Stimulated activated CD4-positive, alpha-beta T cell treated with anti-CD3 and anti-CD28 coated beads, TNF-alpha, amount 100 ng/mL, for 48 hours (primary cell): Measurements from ENCODE around the gene EPHA3.

Experiments
- DNase-seq, 3 donors: peaks; one replicate each; pipeline ENCODE4 v3.0.0-alpha.2; 2020; ENCODE audit warnings: low read depth in 3 of 3

Gene EPHA3

DNA sequence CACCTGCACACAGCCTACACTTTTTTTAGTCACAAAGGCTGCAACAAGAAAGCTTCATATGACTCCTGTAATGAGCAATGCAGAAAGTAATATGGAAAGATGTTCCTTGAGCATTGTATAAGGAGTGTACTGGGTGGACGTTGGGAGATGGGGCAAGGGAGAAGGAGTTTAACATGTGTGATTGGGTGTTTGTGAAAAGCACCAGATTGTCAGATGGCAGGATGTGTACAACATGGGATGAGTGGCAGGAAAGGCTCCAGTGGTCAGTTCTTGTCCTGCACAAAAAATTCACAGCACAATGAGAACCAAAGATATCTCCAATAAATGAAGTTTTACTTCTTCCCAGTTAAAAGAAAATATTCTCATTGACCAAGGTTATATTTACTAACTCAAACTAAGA is 255.1 kb downstream of the EPHA3 start:
- no peak for DNase-seq

DNA sequence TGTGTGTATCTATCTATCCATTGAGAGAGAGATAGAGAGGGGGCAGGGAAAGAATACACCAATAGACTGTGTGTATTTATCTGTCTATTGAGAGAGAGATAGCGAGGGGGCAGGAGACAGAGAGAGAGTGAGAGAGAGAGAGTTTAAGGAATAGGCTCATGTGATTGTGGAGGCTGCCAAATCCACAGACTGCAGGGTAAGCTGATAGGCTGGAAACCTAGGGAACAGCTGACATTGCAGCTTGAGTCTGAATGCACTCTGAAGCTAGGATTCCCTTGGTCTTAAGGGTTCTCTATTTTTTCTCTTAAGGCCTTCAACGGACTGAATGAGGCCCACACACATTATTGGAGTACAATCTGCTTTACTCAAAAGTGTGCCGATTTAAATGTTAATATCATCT is 255.8 kb downstream of the EPHA3 start:
- DNase-seq: no peak

DNA sequence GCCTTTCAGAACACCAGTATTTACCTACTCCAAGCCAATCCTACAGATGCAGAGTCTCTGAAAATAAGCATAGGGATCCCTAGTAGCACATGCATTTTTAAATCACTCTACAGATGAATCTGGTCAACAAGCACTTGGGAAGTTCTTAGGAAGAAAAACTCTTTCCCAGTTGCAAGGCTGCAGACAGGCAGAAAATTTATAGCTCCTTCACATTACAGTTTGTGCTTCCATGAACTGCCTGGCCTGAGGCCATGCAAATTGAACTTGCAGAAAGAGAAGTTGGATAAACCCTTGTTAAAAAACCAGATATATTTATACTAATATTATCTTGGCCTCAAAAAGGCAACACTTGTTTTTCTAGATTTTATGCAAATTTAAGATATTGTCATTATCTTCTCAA is 256.9 kb downstream of the EPHA3 start:
- DNase-seq: no peak

DNA sequence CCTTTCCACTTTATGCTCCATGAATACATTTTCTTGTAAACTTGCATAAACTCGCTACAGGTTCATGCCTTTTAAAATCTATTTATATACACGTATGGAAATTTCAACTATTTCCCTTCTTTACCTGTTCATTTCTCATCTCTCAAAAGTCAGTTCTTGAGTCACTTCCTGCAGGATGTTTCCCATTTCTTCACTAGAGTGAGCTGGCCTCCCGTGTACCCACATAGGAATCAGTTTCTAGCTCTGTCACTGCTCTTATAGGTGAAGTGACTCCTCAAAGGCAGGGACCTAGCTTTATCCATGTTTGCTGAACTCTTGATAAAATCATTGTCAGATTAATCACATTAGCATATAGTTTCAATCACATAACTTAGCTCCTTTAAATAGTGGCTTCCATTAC is 259.7 kb downstream of the EPHA3 start:
- DNase-seq: no peak

DNA sequence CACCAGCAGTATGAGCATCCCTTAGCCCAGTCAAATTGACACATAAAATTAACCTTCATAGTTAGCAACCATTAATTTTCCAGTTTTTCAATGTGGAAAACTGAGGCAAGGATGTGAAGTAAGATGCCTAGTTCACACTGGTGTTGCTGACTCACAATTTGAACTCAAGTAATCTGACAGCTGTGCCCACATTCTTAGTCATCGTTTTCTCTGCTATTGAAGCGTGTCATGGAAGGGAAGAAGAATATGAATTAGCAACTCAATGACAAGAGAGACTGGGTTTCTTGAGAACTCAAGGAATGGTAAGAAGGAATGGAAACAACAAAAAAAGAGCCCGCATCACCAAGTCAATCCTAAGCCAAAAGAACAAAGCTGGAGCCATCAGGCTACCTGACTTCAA is 261.4 kb downstream of the EPHA3 start:
- no peak for DNase-seq

DNA sequence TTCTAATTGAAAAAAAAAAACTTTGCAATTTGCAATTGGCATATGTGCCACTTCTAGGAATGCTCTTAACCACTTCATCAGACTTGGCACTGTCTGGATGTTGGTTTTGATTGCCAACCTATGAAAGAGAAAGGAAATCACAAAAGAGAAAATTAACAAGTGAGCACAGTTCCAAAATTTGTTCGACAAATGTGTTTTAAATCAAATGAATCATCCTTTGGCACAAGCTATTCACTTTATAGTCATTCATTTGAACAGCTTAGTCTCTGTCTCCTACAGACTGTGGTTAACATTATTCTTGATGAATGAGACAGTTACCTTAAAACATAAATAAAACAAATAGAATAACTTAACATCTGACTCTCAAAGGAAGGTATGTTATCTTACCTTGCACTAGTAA is 265.0 kb downstream of the EPHA3 start:
- no peak for DNase-seq

DNA sequence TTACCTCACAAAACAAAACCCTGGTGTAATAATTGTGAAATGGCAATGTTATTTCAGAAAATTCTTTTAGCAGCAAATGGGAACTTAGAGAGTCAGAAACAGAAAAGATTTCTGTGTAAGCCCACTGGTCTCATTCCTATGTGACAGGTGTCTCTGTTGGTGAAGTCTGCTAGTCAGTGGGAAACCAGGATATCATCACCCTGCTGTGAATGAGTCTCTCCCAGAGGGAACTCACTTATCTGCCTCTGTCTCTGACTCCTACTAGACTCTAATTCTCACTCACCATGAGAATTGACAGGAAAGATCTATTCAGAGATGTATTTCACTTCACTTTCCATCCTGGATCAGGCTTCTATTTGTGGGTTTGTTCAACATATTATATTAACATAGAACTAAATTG is 266.0 kb downstream of the EPHA3 start:
- no peak for DNase-seq

DNA sequence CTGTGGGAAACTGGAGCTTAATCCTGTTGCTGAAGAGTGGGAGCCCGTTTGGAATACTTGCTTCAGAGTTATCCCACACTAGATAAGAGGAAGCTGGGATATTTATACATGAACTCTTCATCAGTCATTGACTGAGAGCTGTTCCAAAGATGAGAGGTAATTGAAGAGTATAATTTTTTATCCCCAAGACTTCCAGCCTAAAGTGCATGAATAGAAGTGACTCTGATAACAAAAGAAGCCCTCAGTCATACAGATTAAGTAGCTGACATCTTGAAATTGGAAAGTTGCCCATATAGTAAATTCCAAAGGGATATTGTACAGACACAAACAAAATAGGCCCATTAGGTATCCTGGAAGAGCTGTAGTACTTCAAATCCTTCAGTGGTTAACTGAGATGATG is 268.0 kb downstream of the EPHA3 start:
- no peak for DNase-seq

DNA sequence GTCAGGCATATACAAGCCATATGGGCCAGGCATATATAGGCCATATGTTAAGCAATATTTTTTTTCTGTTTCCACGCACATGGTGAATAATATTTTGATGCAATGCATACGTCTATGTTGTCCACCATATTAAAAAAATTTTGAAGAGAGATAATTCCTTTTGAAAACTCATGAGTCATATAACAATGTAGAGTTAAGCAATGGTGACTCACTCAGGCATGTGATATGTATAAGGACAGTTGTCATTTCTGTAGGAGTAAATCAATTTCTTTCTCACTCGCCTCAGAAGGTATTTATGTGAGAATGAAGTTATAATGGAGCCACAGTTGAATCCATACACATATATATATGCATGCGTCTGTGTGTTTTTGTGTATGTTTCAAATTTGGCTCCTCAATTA is 272.6 kb downstream of the EPHA3 start:
- DNase-seq: no peak

DNA sequence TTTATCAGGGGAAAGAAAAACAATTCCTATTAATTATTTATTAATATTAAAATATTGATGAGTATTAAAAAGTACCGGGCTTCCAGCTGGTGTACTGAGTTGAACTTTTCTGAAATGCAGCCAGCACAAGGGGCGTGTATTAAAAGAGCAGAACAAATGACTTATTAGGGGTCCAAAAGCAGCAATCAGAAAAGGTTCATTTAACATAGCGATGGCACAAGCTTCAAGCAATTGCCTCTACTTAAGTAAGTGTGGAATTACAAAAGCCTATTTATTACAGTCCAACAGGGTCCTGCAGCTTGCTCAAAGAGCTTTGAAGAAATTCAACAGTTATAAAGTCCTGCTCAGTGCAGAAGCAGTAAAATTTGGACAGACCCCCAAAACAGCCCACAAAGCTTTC is 285.6 kb downstream of the EPHA3 start:
- DNase-seq: no peak

DNA sequence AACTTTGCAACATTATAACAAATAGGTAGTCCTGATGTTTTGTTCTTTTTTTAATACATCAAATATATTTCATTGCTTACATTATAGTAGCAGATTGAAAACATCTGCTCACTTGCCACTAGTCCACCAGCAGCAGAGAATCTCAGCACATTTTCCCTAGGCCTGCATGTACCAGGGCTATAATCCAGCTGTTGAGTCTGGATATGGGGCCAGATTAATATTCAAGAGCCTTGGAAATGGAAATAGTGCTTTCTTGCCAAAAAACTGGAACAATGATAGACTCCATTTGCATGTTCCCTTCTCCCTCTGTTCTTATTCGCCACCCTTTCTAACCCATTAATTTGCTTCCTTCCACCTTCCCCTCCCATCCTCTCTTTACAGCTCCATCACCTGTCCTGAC is 288.0 kb downstream of the EPHA3 start:
- no peak for DNase-seq

DNA sequence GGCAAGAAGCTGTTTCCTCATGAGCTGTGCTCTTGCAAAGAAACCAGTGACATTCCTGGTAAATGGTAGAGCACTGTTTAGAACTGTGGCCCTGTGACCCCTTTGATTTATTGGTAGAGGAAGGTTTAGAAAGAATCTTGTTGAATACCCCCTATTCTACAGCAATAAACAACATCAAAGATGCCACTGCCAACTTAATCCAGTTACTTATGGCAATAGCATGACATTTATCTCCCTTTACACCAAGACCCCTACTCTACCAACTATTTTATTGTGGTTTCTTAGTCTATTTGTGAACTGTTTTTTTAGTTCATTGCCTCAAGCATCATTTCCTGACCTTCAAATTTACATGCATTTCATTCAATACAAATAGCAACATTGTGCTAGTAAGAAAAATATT is 288.6 kb downstream of the EPHA3 start:
- DNase-seq: no peak

DNA sequence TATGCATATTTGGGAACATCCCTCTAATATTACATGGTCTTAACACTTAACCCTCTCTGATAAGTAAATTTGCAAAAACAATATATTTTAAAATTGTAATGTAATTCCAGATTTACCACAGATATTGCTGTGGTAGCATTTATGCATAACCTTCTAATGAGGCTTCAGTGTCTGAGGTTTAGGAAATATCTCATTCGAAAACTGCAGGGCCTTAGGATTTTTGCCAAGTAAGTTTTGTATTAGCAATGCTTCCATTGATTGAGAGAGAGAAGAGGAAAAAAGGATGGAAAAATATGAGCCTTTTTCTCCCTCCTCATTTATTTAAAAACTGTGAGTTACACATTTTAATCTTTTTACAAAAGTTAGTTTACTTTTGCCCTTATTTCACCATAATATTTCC is 294.6 kb downstream of the EPHA3 start:
- no peak for DNase-seq

DNA sequence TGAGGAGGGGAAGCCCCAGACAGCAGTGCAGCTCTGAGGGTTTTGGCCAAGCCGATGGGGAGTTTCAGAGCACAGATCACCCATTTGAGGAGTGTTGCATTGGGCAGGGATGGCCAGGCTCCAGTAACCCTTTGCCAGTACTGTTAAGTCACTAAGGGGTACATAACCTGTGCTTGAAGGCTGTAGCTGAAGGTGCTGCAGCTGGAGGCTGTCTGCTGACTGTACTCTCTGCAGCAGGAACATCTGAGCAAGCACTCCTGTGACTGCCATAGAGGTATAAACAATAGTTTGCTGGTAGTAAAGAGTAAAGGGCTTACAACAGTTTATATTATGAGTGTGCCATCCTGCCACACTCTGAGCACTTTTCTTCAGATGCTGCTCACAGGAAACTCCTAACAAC is 297.8 kb downstream of the EPHA3 start:
- no peak for DNase-seq

DNA sequence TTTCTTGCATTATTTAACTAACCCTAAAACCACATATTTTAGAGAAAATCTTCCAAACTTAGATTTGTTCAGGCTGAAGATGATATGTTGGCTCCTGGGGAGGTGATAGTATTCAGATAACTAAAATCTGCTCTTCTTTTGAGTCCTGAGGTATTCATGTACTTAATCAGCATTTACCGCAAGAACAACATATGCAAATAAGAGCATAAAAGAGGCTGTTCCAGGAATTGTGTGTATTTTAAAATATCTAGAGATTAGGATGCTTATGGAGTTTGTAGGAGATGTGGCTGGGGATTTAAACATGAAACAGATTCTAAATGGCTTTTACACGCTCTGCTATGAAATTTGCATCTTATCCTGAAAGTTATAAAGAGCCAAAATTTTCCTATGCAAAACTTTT is 298.2 kb downstream of the EPHA3 start:
- no peak for DNase-seq

DNA sequence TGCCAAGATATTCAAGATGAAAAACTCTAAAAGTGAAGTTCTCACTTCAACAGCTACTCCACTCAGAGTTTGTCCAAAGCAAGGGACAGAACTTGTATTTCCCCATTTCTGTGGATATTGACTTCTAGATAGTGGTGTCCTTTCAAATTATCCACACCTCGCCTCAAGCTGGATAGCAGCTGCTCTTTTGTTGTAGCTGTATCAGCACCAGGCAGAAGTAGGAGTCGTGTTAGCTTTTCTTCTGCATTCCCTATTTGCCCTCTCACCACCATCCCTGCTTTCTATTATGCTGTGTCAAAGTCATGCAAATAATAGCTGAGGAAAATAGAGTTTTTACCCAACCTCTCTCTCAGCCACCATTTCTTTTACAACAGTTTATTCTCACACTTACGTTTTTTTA is 303.8 kb downstream of the EPHA3 start:
- no peak for DNase-seq

DNA sequence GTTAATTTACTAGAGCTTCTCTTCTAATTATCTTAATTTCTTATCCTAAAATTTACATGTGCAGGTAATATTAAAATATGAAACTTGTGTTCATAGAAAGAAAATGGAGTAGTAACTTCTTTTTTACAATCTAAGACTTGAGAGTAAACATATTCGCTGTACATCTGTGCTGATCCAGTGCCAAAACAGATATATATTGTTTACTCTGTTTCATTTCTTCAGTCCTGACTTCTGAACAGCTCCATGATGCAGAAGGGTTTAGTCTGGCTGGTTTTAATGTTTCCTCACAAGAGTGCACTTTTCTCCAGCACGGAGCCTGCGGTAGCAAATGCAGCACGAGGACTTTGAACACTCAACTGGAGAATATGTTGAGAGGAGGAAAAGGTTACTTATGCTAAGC is 306.8 kb downstream of the EPHA3 start:
- DNase-seq: no peak

DNA sequence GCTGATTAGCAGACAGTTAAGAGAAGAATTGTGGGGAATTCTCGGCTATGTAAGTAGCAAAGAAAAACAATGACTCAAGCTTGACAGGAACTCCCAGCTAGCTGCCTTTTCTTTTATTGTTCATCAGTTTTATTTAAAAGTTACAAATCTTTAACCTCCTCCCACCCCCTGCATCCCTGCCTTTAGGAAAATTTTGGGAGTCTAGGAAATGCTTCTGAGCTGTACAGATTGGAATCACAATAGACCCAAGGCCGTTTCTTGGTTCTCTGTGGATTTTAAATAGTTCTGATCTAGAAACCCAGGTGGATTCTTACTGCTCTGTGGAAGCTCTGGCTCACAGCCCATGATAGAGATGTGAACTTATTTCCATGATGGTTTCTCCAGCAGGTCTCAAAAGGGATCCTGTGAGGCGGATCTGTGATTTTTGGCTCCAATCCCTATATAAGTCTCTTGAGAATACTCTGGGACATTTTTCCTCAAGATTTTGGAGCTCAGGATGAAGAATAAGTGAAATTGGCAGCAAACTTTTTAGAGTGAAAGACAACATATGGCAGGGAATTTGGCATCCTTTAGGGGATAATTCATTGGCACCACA is 312.3 kb downstream of the EPHA3 start:
- DNase-seq: no peak

DNA sequence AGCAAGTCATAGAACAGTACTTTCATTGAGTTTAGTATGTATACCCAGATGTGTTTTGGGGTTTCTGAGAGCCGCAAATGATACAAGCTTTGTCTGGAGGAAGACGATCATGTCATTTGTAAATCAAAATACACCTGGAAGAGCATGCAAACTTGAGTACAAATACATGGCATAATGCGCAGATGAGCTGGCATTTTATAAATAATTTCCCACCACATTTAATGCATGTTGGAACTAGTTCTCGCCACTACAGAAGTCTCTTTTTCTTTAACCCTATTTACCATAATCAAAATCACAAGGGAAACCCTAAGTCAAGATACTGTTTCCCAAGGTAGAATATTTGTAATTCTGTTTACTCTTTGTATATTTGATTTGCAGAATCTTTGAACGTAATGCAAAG is 318.6 kb downstream of the EPHA3 start:
- no peak for DNase-seq

DNA sequence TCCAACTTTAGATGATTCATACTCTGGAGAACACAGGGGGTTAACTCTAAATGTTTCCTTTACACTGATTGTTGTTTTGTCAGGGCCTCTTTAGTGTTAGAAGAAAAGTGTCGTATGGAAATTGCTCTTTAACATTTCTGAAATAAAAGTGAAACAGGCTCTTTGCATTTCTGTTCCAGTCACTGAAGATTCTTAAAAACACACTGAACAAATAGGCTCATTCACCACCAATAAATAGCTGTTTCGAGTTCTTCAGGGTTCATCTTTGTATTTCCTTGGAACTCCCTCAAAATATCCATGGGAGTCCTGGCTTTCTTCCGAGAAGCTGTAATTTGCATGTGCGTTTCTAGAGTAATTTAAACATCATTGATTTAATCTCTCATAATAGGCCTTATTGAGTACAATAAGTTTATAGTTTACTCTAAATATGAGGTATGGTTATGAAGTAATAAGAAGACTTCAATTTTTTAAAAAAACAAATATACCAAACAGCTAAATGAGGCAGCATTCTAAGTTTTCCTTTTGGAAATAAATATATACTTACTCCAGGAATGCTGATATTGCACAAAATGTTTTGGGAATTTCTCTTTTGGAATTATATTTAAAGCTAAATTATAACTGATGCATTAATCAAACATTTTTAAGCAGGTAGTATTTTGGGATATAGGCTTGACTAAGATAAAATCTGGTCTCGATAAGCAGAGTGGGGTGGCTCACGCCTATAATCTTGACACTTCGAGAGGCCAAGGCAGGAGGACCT is 327.4 kb downstream of the EPHA3 start:
- DNase-seq: no peak

DNA sequence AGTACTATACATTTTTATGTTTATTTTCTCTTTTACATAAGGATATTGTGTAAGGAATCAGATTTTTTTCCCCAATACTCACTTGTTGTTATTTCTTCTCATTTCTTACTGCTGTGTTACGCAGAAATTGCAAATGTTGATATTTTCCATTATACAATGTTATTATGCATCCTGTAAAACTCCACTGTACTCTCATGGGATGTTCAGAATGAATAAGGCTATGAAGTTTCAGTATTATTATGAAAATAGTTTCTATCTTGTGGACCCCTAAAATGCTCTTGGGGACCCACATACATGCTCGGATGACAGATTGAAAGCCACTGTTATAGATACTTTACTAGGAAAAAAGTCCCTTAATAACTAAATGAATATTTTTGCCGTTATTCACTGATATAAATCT is 329.4 kb downstream of the EPHA3 start:
- DNase-seq: no peak

DNA sequence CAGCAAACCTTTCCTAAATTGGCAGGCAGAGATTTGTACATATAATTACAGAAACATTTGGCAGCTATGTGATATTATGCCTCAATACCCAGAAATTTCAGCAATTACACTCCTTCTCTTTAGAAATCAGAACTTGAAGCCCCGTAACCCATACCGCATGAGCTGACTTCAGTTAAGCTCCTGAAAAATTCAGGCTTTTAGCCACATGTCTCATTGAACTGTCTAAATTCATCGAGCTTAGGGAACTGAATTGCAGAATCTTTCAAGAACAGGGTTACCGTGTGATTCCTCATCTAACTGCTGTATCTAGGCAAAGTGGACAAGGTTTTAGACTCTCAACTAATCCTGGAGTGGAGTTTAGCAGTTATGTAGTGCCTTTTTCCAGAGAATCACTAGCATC is 333.0 kb downstream of the EPHA3 start:
- no peak for DNase-seq

DNA sequence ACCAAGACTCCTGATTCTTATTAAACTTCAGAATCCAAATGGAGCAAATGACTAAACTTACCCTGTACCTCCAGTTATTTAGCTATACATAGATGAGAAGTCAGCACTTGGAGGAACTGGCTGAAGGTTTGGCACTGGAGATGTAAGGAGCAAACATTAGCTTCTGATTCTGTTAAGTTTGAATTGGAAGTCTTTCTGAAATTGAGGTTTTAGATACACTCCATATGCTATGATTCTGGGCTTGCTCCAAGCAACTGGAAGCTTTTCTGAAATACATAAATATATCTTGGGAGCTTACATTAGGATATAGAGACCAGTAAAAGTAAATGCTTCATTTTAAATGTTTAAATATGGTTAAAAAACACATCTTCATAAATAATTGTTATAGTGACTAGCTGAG is 333.7 kb downstream of the EPHA3 start:
- DNase-seq: no peak

DNA sequence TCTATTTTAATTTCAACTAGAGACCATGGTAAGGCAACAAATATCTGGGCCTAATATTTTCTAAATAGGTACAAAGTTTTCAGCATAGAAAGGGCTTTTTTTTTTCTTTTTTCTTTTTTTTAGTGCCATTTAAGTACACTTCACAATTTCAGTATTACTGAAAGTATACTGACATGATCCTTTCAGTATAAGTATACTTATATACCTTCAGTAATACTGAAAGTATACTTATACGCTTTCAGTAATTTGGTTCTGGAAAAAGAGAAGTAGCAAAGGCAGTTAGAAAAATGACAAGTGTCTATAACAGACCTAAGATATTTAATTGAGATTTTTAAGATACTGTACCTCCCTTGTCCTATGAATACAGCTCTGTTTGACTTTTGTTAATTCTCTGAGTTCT is 339.2 kb downstream of the EPHA3 start:
- DNase-seq: no peak
